NOMO-1 treated with dmso at 0.1 percent for 144 hours (cell line): ENCODE data around the gene PRKCH.

Experiments used
- DNase-seq: peaks from one replicate; lab custom pipeline; 2025; ENCODE audit not compliant: unreplicated experiment; lab: John Stamatoyannopoulos, UW

Gene PRKCH

GRCh38 chr14:61420326-61420725 lies 98.9 kb downstream of the PRKCH start:
- no peak for DNase-seq

DNA sequence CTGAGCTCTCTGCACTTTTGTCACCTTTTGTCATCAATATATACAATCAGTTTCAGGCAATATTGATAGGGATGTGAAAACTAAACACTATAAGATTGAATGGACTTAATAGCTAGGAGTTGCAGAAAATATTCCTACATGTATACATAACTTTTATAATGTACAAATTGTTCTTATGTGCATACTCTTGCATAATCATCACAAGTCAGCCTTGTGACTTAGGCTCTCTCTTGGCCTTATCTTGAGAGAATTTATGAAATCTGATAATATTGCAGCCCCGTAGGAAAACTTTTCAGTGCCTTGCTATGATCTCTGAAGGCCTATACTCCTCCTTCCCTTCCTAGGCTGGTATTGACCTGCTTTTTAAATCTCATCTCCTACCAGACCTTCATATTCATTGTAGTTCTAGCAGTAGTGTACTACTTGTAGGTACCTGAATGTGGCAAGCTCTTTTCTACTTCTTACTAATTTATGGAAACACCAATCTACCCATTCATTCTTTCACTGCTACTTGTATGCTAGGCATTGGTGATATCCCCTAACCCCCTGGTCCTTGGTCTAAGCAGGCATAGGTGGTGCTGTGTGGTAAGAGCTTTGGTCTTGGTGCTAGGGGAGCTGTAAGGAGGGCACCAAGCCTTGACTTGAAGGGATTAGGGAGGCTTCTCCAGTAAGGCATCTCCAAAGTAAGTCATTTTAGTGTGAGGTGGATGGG lies 100.0 kb downstream of the PRKCH start:
- no peak for DNase-seq

DNA sequence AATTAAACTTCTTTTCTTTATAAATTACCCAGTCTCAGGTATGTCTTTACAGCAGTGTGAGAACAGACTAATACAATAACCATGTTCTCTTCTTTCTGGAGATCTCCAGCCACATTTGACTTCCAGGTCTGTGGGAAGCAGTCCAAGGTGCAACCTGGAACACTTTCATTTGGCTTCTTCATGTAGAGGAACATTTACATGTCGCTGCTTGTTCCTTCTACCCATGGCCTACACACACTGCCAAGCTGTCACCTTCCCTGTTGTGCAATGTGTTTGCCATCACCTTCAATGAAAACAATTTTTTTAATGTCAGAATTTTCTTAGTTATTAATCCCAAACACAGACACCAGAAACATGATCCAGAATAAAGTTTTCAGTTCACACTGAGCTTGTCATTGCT lies 104.7 kb downstream of the PRKCH start:
- DNase-seq = no peak

GRCh38 chr14:61428261-61428660 lies 106.9 kb downstream of the PRKCH start:
- no peak for DNase-seq

- DNase-seq = no peak
These were observed 107.9 kb downstream of the PRKCH start for GRCh38 chr14:61429316-61429715.

- DNase-seq = no peak
These were observed 108.8 kb downstream of the PRKCH start for GRCh38 chr14:61430066-61430757.

DNA sequence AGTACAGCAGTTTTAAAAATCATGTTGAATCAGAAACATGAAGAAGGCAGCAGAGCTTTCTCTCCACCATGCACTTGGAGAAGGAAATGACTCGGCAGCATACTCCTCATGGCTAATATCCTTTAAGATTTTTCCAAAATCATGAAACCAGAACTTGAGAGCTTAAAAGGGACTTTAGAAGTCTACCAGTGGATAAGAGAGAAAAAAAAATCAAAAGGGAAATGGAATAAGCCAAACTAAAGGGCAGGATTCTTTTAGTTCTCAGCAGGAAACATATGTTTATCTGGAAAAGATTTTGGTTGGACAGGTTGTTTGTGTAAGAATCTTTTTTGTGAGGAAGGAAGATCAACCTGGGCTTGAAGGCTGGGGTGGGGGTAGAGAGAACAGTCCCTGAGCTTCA lies 111.8 kb downstream of the PRKCH start:
- DNase-seq = no peak

- no peak for DNase-seq
These were observed 112.4 kb downstream of the PRKCH start for GRCh38 chr14:61433828-61434227.

DNA sequence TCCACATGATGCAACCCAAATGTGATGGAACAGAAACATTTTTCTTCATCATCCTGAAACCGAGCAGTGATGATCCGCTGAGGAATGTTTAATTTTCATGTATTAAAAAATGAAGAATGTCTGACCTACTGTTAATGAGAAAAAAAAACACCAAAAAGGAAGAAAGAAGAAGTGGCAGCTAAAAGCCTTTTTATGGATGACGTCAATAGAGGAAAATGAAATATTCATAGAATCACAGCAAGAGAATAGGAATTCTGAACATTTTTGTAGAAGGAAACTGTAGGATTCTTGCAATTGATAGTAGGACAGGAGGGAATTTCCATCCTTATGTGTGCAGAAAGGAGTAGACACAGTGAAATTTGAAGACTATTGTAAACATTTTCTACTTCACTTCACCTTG lies 112.9 kb downstream of the PRKCH start:
- DNase-seq = no peak

GRCh38 chr14:61435563-61436337 lies 114.4 kb downstream of the PRKCH start:
- no peak for DNase-seq

DNA sequence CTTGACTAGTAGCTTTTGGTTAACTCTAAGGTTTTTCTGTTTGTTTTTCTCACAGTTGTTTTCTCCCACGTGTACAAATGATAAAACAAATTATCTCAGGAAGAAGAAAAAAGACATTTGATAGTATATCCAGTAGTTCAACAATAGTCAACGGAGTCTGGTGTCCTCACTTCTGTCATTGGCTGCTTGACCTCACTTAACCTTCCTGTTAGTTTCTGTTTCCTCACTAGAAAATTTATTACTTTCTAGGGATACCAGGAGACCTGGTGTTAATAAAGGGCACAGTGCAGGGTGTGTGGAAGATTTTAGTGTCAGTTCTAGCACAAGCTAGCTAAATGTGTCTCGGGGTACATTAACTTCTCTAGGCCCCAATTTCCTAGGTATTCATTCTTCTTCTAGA lies 116.0 kb downstream of the PRKCH start:
- DNase-seq = no peak

- no peak for DNase-seq
These were observed 116.7 kb downstream of the PRKCH start for GRCh38 chr14:61438036-61438435.

GRCh38 chr14:61438497-61438859 lies 117.1 kb downstream of the PRKCH start:
- DNase-seq = no peak

DNA sequence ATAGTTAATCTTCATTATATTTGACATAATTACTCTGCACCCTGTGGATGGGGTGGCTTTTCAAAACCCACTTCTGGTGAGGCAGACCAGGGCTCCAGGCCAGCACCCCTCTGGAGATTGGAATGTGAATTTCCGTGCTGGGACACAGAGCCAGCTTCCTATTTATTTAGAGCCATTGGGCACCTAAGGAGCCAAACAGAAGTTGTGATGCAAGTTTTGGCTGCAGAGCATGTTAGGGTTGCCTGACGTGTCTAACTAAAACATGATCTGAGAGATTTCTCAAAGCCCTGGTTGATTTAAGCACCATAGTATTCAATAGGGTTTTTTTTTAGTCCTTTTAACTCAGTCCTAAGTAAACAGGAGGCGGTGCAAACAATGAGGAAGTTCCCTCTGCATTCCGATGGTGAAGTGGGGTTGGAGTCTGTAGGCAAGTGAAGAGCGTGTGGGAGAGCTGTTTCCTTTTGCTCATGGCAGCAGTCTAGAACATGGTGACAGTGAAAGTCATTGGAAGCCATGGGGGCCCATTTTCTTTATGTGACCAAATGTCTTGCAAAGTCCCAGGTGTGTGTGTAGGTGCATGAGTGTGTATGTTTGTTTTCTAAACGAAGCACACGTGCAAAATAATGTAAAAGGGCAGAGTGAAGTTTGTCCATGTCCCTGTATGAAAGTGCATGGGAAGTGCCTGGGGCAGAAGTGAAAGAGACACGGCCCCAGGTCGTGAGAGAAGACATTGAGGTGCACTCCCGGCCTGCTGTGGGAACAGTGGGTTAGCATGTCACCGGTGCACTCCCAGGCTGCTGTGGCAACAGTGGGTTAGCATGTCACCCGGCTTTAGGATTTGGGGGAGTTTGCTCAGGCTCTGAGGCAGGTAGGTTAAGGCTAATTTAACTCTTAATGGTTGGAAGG lies 117.7 kb downstream of the PRKCH start:
- DNase-seq = peak; percentile 51

- no peak for DNase-seq
These were observed 118.5 kb downstream of the PRKCH start for GRCh38 chr14:61439779-61440418.

DNA sequence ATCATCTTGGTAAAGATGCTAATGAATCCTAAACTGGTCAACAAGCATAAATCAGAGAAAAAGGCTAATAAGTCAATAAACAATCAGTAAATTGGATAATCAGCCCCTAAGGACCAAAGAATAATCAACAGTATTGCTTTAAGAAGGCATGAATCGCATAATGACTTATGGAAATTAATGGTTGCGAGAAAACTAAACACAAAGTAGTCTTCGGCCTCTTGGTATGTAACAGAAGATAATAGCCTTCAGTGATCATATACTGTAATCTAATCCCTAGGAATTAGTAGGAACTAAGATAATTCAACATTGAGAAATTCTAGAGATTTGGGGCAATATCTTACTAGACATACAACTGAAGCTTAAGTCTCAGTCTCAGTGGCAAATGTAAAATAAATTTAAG lies 122.1 kb downstream of the PRKCH start:
- DNase-seq = no peak

- peak; percentile 38 for DNase-seq
These were observed 122.9 kb downstream of the PRKCH start for GRCh38 chr14:61444215-61444768.

- DNase-seq = no peak
These were observed 130.1 kb downstream of the PRKCH start for GRCh38 chr14:61451491-61451890.

DNA sequence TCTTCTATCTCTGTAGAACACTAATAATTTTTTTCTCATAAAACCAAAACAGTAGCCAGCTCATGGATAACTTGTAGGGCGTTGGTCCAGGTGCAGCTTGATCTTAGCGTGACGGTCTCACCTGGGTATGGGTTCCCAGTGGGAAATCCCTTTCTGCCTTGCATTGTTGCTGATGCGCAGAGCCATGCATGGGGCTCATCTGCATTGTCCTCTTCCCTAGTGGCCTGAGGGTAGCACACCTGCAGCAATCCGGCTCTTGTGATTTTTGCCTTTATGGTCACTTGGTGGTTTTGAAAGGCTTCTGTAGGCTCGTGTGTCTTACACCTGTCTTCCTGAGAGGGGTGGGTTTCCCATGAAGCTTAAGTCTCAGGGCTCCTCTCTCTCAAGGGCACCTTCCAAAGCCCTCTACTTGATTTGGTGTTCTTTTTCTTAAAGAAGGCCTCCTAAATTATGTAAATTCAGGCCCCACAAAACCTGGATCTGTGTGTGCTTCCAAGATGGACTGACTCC lies 130.6 kb downstream of the PRKCH start:
- DNase-seq = no peak

- no peak for DNase-seq
These were observed 131.1 kb downstream of the PRKCH start for GRCh38 chr14:61452452-61452851.
